Upper lobe of left lung (tissue), 6 donors: ENCODE data around the gene MAB21L4. TPM values are rescaled to one million over a fixed set of nuclear protein-coding genes. Genes with fewer than 3 reads are reported as not detected.
A peak's percentile ranks its signal among the peaks of the same experiment; 100 is the strongest.

Source experiments
- ATAC-seq, 2 donors: fragments of 200-7000 bp; cut with Tn5 transposase; one replicate each; pipeline ENCODE4 v1.9.1; 2022; ENCODE audit warnings: mild to moderate bottlenecking in 2 of 2, moderate library complexity in 2 of 2; ENCODE audit not compliant: low FRiP score in 2 of 2
- DNase-seq, 2 donors: peaks; one replicate each; pipeline ENCODE4 v3.0.0-alpha.2; 2019 to 2020
- H3K27ac ChIP-seq, 4 donors: fragments of 200-600 bp; sonication (generic); one replicate each; pipeline ENCODE4 v1.5.1; 2016 to 2019
- H3K27me3 ChIP-seq, 4 donors: fragments of 200-600 bp; sonication (generic); one replicate each; pipeline ENCODE4 v1.5.1; 2017 to 2019
- H3K36me3 ChIP-seq, 4 donors: fragments of 200-600 bp; sonication (generic); one replicate each; pipeline ENCODE4 v1.5.1; 2016 to 2019
- H3K4me1 ChIP-seq, 4 donors: fragments of 200-600 bp; sonication (generic); one replicate each; pipeline ENCODE4 v1.5.1; 2018 to 2019
- H3K4me3 ChIP-seq, 4 donors: fragments of 200-600 bp; sonication (generic); one replicate each; pipeline ENCODE4 v1.5.1; 2017 to 2019; ENCODE audit warnings: mild to moderate bottlenecking in 2 of 4, moderate library complexity in 1 of 4
- H3K9me3 ChIP-seq, 4 donors: fragments of 200-600 bp; sonication (generic); one replicate each; pipeline ENCODE4 v1.5.1; 2018 to 2019
- EP300 ChIP-seq, 4 donors: sonication (generic); formaldehyde crosslinking; IDR thresholded peaks; one replicate each; pipeline ENCODE4 v1.5.1; 2017; ENCODE audit warnings: antibody characterized with exemption in 4 of 4, control low read depth in 2 of 4
- POLR2A ChIP-seq, 4 donors: fragments of 450-650 bp; IDR thresholded peaks; one replicate each; pipeline ENCODE4 v1.5.1; 2016 to 2017; ENCODE audit warnings: antibody characterized with exemption in 4 of 4, mild to moderate bottlenecking in 2 of 4
- POLR2AphosphoS5 ChIP-seq, 2 donors: sonication (generic); formaldehyde crosslinking; IDR thresholded peaks; one replicate each; pipeline ENCODE4 v1.5.1; 2017; ENCODE audit warnings: antibody characterized with exemption in 2 of 2
- WGBS, 2 donors: methylation state at CpG; one replicate each; pipeline ENCODE4 v1.1.5; 2017 to 2018; 5-methylcytosine and 5-hydroxymethylcytosine counted together
- total RNA-seq, 6 donors: library from RNA; depleted of rRNA in 4 of 6; stranded (reverse); fragments of >200 nt in 4 of 6; gene quantifications; one replicate each; pipeline versions ENCODE4 v1.1.0 to v1.2.1, GENCODE V29; 2016 to 2021
- TF ChIP-seq, protein P1 (sequence below), 6 experiments: fragments of 450-650 bp in 4 of 6; fragments of 200-600 bp in 2 of 6; sonication (generic) in 2 of 6; IDR thresholded peaks; one replicate each; pipeline ENCODE4 v1.5.1; 2016 to 2019; ENCODE audit warnings: antibody characterized with exemption in 6 of 6
- donor health status: DM: no; HTN: no; CAD: no; lungs with moderate emphysema.
- donor health status: DM: no; HTN: yes; CAD: no; lungs with severe emphysema.

The MAB21L4 gene
- total RNA-seq, 6 donors from 2014 or later, result 11.5 to 117 (median 29.0) TPM

DNA sequence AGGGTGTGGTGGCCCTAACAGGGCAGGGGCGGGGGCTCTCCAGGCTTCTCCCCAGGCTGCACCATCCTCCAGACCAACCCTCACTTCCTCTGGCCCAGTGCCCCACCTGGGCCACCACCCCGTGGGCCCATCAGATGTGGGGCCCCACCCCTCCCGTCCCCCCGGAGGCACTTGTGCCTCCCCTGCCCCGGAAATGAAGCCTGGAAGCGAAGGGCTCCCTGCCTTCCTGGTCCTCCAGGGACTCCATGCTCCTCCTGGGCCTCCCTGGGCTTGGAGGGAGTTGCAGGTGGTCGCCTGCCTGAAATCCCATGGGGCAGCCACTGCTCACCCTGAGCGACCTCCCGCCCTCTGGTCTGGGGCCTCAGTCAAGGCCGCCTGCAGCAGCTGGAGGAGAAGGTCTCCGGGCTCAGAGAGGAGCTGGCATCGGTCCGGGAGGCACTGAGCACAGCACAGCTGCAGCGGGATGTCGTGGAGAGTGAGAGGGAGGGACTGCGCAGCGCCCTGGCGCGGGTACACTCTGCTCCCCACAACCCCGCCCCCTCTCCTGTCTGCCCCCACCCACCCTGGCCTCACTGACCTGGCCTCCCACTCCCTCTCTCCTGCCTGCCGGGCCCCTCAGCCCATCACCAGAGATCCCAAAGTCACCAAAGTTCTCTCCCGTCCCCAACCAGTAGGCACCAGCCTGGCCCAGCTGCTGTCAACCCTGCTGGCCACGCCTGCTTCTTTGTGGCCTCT lies 38.2 kb upstream of the MAB21L4 start:
- no peaks in the 10 kb centered on the region for H3K4me1 ChIP-seq
- H3K9me3 ChIP-seq, result peaks cover 0 to 9% (median 0%) of the 10 kb centered on the region in 4 donors
- no peak overlapping the region for H3K27ac ChIP-seq
- H3K4me3 ChIP-seq, result no peak overlapping the region
- peak in 1 of 2 donors; percentile 24 for ATAC-seq
- H3K36me3 ChIP-seq, result no peaks in the 10 kb centered on the region
- WGBS, 2 donors, result 82 to 91% methylated on average over 13 to 21 of the region's 23 CpGs
- DNase-seq, result peak in 1 of 2 donors; percentile 53
- TF ChIP-seq POLR2AphosphoS5 (IDR thresholded peaks at IDR 0.05), result no peak
- no peak for TF ChIP-seq EP300 (IDR thresholded peaks at IDR 0.05)
- TF ChIP-seq, protein P1, sequence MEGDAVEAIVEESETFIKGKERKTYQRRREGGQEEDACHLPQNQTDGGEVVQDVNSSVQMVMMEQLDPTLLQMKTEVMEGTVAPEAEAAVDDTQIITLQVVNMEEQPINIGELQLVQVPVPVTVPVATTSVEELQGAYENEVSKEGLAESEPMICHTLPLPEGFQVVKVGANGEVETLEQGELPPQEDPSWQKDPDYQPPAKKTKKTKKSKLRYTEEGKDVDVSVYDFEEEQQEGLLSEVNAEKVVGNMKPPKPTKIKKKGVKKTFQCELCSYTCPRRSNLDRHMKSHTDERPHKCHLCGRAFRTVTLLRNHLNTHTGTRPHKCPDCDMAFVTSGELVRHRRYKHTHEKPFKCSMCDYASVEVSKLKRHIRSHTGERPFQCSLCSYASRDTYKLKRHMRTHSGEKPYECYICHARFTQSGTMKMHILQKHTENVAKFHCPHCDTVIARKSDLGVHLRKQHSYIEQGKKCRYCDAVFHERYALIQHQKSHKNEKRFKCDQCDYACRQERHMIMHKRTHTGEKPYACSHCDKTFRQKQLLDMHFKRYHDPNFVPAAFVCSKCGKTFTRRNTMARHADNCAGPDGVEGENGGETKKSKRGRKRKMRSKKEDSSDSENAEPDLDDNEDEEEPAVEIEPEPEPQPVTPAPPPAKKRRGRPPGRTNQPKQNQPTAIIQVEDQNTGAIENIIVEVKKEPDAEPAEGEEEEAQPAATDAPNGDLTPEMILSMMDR (IDR thresholded peaks at IDR 0.05), result no peak
- no peak for TF ChIP-seq POLR2A (IDR thresholded peaks at IDR 0.05)
- H3K27me3 ChIP-seq, result no peaks in the 10 kb centered on the region

DNA sequence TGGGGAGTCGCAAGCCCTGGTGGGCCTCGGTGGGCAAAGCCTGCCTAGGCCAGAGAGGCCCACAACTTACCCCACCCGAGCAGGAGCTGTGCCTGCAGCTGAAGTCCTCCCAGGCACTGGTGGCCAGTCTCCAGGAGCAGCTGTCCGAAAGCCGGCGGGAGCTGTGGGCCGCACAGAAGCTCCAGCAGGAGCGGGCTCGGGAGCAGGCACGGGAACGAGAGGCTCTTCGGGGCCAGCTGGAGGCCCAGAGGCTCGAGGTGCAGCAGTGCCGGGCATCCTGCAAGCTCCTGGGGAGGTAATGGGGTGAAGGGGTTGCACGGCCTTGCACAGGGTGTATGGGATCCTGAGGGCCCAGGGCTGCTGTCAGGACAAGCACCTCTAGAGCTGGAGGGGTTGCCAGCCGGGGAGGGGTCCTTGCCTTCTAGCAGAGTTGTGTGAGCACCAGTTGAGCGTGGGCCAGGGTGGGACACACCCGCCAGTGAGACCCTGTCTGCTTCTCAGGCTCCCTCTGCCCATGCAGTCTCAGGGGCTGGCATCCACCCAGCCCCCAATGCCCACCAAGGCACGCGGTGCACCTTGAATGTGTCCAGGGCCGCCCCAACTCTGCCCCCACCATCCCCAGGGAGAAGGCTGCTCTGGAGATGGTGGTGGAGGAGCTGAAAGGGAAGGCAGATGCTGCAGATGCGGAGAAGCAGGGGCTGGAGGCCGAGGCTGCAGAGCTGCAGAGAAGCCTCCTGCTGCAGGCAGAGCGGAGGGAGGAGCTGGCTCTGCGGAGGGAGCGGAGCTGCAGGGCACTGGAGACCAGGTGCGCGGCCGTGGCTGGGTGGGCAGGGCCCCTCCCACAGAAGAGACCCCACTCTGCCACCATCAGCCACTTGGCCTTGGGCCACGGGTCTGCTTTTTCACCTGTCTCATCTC lies 37.4 kb upstream of the MAB21L4 start:
- 80 to 85% methylated on average over 14 to 29 of the region's 30 CpGs for WGBS, 2 donors
- no peaks in the 10 kb centered on the region for H3K27me3 ChIP-seq
- H3K36me3 ChIP-seq, result no peaks in the 10 kb centered on the region
- no peak for TF ChIP-seq POLR2A (IDR thresholded peaks at IDR 0.05)
- TF ChIP-seq EP300 (IDR thresholded peaks at IDR 0.05), result no peak
- TF ChIP-seq, protein P1 (IDR thresholded peaks at IDR 0.05), result no peak
- no peak overlapping the region for H3K4me3 ChIP-seq
- ATAC-seq (no peak), DNase-seq (peak; percentile 19 to 71)
- H3K4me1 ChIP-seq, result no peaks in the 10 kb centered on the region
- H3K9me3 ChIP-seq, result peaks cover 0 to 9% (median 0%) of the 10 kb centered on the region in 4 donors
- no peak overlapping the region for H3K27ac ChIP-seq

DNA sequence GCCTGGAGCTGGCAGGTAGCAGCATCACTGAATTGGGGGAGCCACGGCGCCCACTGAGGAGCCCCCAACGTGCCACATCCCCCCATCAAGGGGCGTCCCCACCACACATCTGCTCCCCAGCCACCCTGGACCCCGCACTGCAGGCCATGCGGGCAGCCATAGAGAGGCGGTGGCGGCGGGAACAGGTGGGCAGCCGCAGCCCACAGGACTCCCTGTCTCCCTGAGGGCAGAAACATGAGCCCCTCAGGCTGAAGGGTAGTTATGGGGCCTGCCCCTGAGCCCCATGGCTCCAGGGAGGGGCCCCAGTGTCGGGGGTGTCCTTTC lies 36.7 kb upstream of the MAB21L4 start:
- Histone ChIP-seq H3K36me3 (no peaks in the 10 kb centered on the region), H3K9me3 (peaks cover 0 to 6% (median 0%) of the 10 kb centered on the region in 4 donors), H3K27me3 (no peaks in the 10 kb centered on the region), H3K4me3 (no peak overlapping the region), H3K27ac (no peak overlapping the region), H3K4me1 (no peaks in the 10 kb centered on the region)
- TF ChIP-seq POLR2A (IDR thresholded peaks at IDR 0.05) (no peak), EP300 (IDR thresholded peaks at IDR 0.05) (no peak), POLR2AphosphoS5 (IDR thresholded peaks at IDR 0.05) (no peak)
- TF ChIP-seq, protein P1 (IDR thresholded peaks at IDR 0.05), result no peak
- ATAC-seq (no peak), DNase-seq (no peak)
- WGBS, 2 donors, result 93% methylated on average over 9 to 11 of the region's 11 CpGs

DNA sequence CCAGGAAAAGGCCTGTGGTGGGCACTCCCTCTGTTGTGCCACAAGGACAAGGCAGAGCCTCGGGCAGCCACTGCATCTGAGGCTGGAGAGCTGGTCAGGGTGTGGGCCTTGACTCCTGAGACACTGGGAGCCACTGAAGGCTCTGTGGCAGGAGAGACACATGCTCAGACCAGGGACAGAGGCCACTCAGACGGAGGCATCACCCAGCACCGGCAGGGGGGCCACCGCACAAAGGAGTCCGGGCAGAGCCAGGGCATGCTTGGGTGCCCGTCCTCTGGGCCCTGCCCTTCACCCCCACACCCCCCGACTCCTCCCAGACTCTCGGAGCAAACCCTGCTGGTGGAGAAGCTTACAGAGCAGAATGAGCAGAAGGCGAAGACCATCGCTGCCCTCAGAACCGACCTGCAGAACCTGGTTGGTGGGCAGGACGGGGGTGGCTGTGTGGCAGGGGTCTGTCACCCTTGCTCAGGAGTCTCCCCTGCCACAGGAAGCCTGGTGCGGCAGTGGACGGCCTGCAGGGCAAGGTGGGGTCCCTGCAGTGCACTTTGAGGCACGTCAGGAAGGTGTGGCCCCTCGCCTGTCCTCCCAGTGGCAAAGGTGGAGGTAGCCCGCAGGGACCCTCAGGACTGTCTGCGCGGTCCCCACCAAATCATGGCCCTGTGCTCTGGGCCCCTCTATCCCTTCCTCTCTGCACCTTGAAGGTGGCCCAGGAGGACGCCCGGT lies 36.2 kb upstream of the MAB21L4 start:
- no peaks in the 10 kb centered on the region for H3K4me1 ChIP-seq
- H3K4me3 ChIP-seq, result no peak overlapping the region
- H3K27me3 ChIP-seq, result no peaks in the 10 kb centered on the region
- ATAC-seq (peak in 1 of 2 donors; percentile 2), DNase-seq (peak in 1 of 2 donors; percentile 73)
- 91 to 100% methylated on average over 7 to 17 of the region's 21 CpGs for WGBS, 2 donors
- no peak overlapping the region for H3K27ac ChIP-seq
- no peaks in the 10 kb centered on the region for H3K36me3 ChIP-seq
- TF ChIP-seq POLR2A (IDR thresholded peaks at IDR 0.05) (no peak), EP300 (IDR thresholded peaks at IDR 0.05) (no peak), POLR2AphosphoS5 (IDR thresholded peaks at IDR 0.05) (no peak)
- TF ChIP-seq, protein P1 (IDR thresholded peaks at IDR 0.05), result no peak
- H3K9me3 ChIP-seq, result peaks cover 0 to 6% (median 0%) of the 10 kb centered on the region in 4 donors
